Stimulated activated naive CD8-positive, alpha-beta T cell treated with anti-CD3 and anti-CD28 coated beads, Interleukin-15, Interleukin-2, amounts not matched to agents 100 U/mL and 50 U/mL, for 24 hours (primary cell): ENCODE measurements around the gene MYL3.
"Not testable (repeated sequence)": the region's sequence is repeated elsewhere in the genome, so short reads cannot be mapped to it uniquely, and the experiment has no call there.

ENCODE experiments used
- ATAC-seq: fragments of 150-1000 bp; cut with Tn5 transposase; one replicate; pipeline ENCODE4 v1.10.0; 2021
- DNase-seq: peaks from one replicate; pipeline ENCODE4 v3.0.0; 2021

The MYL3 gene

GRCh38 chr3:46824211-46824970, 38.9 kb downstream of the MYL3 start:
- DNase-seq (no peak), ATAC-seq (no peak)

GRCh38 chr3:46823314-46823713, 39.9 kb downstream of the MYL3 start:
- not testable (repeated sequence) for ATAC-seq, DNase-seq

- ATAC-seq (no peak), DNase-seq (no peak)
These were observed 41.7 kb downstream of the MYL3 start for GRCh38 chr3:46821553-46821952.

- ATAC-seq (no peak), DNase-seq (no peak)
These were observed 42.4 kb downstream of the MYL3 start for GRCh38 chr3:46820852-46821251.

GRCh38 chr3:46812237-46812791, 50.9 kb downstream of the MYL3 start:
- ATAC-seq, result peak; percentile 90
- peak; percentile 83 for DNase-seq

- DNase-seq, result no peak
- no peak for ATAC-seq
These were observed 51.5 kb downstream of the MYL3 start for GRCh38 chr3:46811615-46812236.

GRCh38 chr3:46808766-46809165, 54.5 kb downstream of the MYL3 start:
- ATAC-seq, result peak; percentile 51
- DNase-seq, result not testable (repeated sequence)
